GM12878 (cell line): ENCODE data around the gene ZDHHC7. TPM values are rescaled to one million over a fixed set of nuclear protein-coding genes. Genes with fewer than 3 reads are reported as not detected.
A peak's percentile ranks its signal among the peaks of the same experiment; 100 is the strongest.

Experiments
- BCL11A ChIP-seq: IDR thresholded peaks from 2 replicates; pipeline ENCODE4 v1.6.1; 2011; ENCODE audit warnings: low read depth, low read length
- CEBPZ ChIP-seq: fragments of 150-350 bp; IDR thresholded peaks from 2 replicates; pipeline ENCODE4 v1.6.1; 2016; ENCODE audit warnings: low read depth, low read length
- CHD1 ChIP-seq: IDR thresholded peaks from 2 replicates; pipeline ENCODE4 v1.6.1; 2012; ENCODE audit warnings: low read depth, low read length, improper control_type of control experiment
- EZH2 ChIP-seq: IDR thresholded peaks from 2 replicates; pipeline ENCODE4 v1.6.1; 2012; ENCODE audit warnings: low read depth, mild to moderate bottlenecking, control low read depth, inconsistent platforms, low read length, borderline replicate concordance; ENCODE audit not compliant: control insufficient read depth
- IKZF1 ChIP-seq: fragments of 450-650 bp; conservative IDR thresholded peaks from 2 replicates; pipeline ENCODE4 v1.6.1; 2017; ENCODE audit warnings: antibody characterized with exemption, mild to moderate bottlenecking
- IRF4 ChIP-seq: IDR thresholded peaks from 2 replicates; pipeline ENCODE4 v1.6.1; 2011; ENCODE audit warnings: low read depth, low read length
- JUNB ChIP-seq: IDR thresholded peaks from 2 replicates; pipeline ENCODE4 v1.6.1; 2016; ENCODE audit warnings: antibody characterized with exemption, mild to moderate bottlenecking
- LARP7 ChIP-seq: fragments of 450-650 bp; IDR thresholded peaks from 2 replicates; pipeline ENCODE4 v1.6.1; 2017; ENCODE audit warnings: mild to moderate bottlenecking
- MEF2B ChIP-seq: fragments of 450-650 bp; IDR thresholded peaks from 2 replicates; pipeline ENCODE4 v1.6.1; 2018; ENCODE audit warnings: mild to moderate bottlenecking, moderate library complexity; ENCODE audit not compliant: partially characterized antibody, poor library complexity, severe bottlenecking
- NFIC ChIP-seq: IDR thresholded peaks from 2 replicates; pipeline ENCODE4 v1.6.1; 2012; ENCODE audit warnings: low read depth, mild to moderate bottlenecking, inconsistent platforms, low read length, moderate library complexity
- RFX5 ChIP-seq: IDR thresholded peaks from 2 replicates; pipeline ENCODE4 v1.6.1; 2011; ENCODE audit warnings: low read depth, low read length, improper control_type of control experiment
- SIX5 ChIP-seq: IDR thresholded peaks from 2 replicates; pipeline ENCODE4 v1.6.1; 2011; ENCODE audit warnings: mild to moderate bottlenecking, low read depth, low read length, moderate library complexity; ENCODE audit not compliant: severe bottlenecking
- SUPT20H ChIP-seq: IDR thresholded peaks from 2 replicates; pipeline ENCODE4 v1.6.1; 2011; ENCODE audit warnings: low read depth, mild to moderate bottlenecking, low read length, moderate library complexity, borderline replicate concordance; ENCODE audit not compliant: control insufficient read depth
- TARDBP ChIP-seq: IDR thresholded peaks from 2 replicates; pipeline ENCODE4 v1.6.1; 2016; ENCODE audit warnings: borderline replicate concordance
- YY1 ChIP-seq: IDR thresholded peaks from 2 replicates; pipeline ENCODE4 v1.6.1; 2011; ENCODE audit warnings: low read depth, mild to moderate bottlenecking, low read length
- ZNF24 ChIP-seq: fragments of 450-650 bp; IDR thresholded peaks from 2 replicates; pipeline ENCODE4 v1.6.1; 2017; ENCODE audit warnings: antibody characterized with exemption, mild to moderate bottlenecking
- ZSCAN29 ChIP-seq: fragments of 450-650 bp; IDR thresholded peaks from 2 replicates; pipeline ENCODE4 v1.6.1; 2017; ENCODE audit warnings: mild to moderate bottlenecking, moderate library complexity
- polyA plus RNA-seq, 11 experiments: library from polyadenylated mRNA; depleted of rRNA in 4 of 11; unstranded in 6 of 11; stranded (reverse) in 5 of 11; fragments of >200 nt; fragmentation: Nextera tagmentation in 4 of 11; fragmentation: Illumina TruSeq in 1 of 11; extraction: Ambion mirVana in 4 of 11; extraction: Trizol in 1 of 11; gene quantifications; 1 replicate in 1 of 11; 2 replicates in 10 of 11; pipeline versions ENCODE4 v1.2.1 to v1.2.3, GENCODE V29; 2011 to 2016; ENCODE audit warnings: inconsistent platforms in 2 of 11, missing spikeins in 2 of 11, low read depth in 1 of 11
- total RNA-seq, 4 experiments: library from RNA; depleted of rRNA in 3 of 4; stranded (reverse); fragments of >200 nt in 3 of 4; fragmentation: Illumina TruSeq in 1 of 4; extraction: Trizol in 1 of 4; gene quantifications; 2 replicates each; pipeline versions ENCODE4 v1.2.1 to v1.2.3, GENCODE V29; 2013 to 2021
- TF ChIP-seq, protein P1 (sequence below): fragments of 450-650 bp; IDR thresholded peaks from 2 replicates; pipeline ENCODE4 v1.6.1; 2017; ENCODE audit warnings: mild to moderate bottlenecking, moderate library complexity
- TF ChIP-seq, protein P2 (sequence below), 3 experiments: IDR thresholded peaks in 2 of 3; conservative IDR thresholded peaks in 1 of 3; 2 replicates each; pipeline ENCODE4 v1.5.1; 2011; ENCODE audit warnings: low read depth in 3 of 3, low read length in 3 of 3, mild to moderate bottlenecking in 3 of 3, control low read depth in 2 of 3, moderate library complexity in 2 of 3, inconsistent platforms in 1 of 3, mixed read lengths in 1 of 3; ENCODE audit not compliant: control insufficient read depth in 2 of 3, insufficient read depth in 1 of 3; ENCODE audit errors: extremely low read depth in 1 of 3

ZDHHC7 gene
- total and polyA plus RNA-seq, 10 of the 15 experiments (the other 5 are each of a cell fraction or from before 2014, with no cell fraction given), result 0.87 to 26.0 (median 20.0) TPM

GRCh38 chr16:85010931-85011845, at the start of gene ZDHHC7 (continued):
- TF ChIP-seq, protein P1, sequence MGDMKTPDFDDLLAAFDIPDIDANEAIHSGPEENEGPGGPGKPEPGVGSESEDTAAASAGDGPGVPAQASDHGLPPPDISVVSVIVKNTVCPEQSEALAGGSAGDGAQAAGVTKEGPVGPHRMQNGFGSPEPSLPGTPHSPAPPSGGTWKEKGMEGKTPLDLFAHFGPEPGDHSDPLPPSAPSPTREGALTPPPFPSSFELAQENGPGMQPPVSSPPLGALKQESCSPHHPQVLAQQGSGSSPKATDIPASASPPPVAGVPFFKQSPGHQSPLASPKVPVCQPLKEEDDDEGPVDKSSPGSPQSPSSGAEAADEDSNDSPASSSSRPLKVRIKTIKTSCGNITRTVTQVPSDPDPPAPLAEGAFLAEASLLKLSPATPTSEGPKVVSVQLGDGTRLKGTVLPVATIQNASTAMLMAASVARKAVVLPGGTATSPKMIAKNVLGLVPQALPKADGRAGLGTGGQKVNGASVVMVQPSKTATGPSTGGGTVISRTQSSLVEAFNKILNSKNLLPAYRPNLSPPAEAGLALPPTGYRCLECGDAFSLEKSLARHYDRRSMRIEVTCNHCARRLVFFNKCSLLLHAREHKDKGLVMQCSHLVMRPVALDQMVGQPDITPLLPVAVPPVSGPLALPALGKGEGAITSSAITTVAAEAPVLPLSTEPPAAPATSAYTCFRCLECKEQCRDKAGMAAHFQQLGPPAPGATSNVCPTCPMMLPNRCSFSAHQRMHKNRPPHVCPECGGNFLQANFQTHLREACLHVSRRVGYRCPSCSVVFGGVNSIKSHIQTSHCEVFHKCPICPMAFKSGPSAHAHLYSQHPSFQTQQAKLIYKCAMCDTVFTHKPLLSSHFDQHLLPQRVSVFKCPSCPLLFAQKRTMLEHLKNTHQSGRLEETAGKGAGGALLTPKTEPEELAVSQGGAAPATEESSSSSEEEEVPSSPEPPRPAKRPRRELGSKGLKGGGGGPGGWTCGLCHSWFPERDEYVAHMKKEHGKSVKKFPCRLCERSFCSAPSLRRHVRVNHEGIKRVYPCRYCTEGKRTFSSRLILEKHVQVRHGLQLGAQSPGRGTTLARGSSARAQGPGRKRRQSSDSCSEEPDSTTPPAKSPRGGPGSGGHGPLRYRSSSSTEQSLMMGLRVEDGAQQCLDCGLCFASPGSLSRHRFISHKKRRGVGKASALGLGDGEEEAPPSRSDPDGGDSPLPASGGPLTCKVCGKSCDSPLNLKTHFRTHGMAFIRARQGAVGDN, result peak; percentile 87; the same call in 1 of the 2 replicates
- no peak for TF ChIP-seq ZNF24
- 0 out of 2 replicates have a peak, but pooled peaks have one; percentile 36 for TF ChIP-seq YY1
- TF ChIP-seq EZH2, result no peak
- no peak for TF ChIP-seq RFX5
- no peak for TF ChIP-seq SUPT20H
- TF ChIP-seq LARP7, result peak; percentile 95
- no peak for TF ChIP-seq BCL11A
- no peak for TF ChIP-seq NFIC
- TF ChIP-seq IRF4, result no peak
- peak; percentile 31 for TF ChIP-seq SIX5
- TF ChIP-seq CHD1, result no peak
- no peak for TF ChIP-seq JUNB
- TF ChIP-seq IKZF1, result peak; percentile 90
- TF ChIP-seq ZSCAN29, result peak; percentile 77
- TF ChIP-seq, protein P2, sequence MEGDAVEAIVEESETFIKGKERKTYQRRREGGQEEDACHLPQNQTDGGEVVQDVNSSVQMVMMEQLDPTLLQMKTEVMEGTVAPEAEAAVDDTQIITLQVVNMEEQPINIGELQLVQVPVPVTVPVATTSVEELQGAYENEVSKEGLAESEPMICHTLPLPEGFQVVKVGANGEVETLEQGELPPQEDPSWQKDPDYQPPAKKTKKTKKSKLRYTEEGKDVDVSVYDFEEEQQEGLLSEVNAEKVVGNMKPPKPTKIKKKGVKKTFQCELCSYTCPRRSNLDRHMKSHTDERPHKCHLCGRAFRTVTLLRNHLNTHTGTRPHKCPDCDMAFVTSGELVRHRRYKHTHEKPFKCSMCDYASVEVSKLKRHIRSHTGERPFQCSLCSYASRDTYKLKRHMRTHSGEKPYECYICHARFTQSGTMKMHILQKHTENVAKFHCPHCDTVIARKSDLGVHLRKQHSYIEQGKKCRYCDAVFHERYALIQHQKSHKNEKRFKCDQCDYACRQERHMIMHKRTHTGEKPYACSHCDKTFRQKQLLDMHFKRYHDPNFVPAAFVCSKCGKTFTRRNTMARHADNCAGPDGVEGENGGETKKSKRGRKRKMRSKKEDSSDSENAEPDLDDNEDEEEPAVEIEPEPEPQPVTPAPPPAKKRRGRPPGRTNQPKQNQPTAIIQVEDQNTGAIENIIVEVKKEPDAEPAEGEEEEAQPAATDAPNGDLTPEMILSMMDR (IDR thresholded peaks at IDR 0.05 in 2 of 3, conservative IDR thresholded peaks at IDR 0.05 in 1 of 3; ENCODE audit: control insufficient read depth in 2 of 3, extremely low read depth in 1 of 3, insufficient read depth in 1 of 3, low read depth in 3 of 3, low read length in 3 of 3), result peak in 1 of 3 experiments; percentile 10; a peak in 1 of 6 replicates
- TF ChIP-seq TARDBP, result no peak
- no peak for TF ChIP-seq CEBPZ
- peak; percentile 31 for TF ChIP-seq MEF2B
